ENCODE measurements around the gene SCFD2. TPM values are rescaled to one million over a fixed set of nuclear protein-coding genes. Genes with fewer than 3 reads are reported as not detected.

The SCFD2 gene
- total RNA-seq, 1 experiment from 2014 or later, result 12.4 TPM

GRCh38 chr4:53162969-53163368 lies 202.9 kb downstream of the SCFD2 start:
- Mint-ChIP-seq H3K27me3 (ENCODE audit: low read depth) (no peaks in the 10 kb centered on the region), H3K36me3 (no peaks in the 10 kb centered on the region), H3K27ac (no peak overlapping the region), H3K4me3 (no peak overlapping the region), H3K9me3 (no peaks in the 10 kb centered on the region; the same call in 1 of the 2 replicates), H3K4me1 (no peaks in the 10 kb centered on the region)
- TF ChIP-seq FOXJ3 (CRISPR knock-in tag; IDR thresholded peaks at IDR 0.05; ENCODE audit: borderline replicate concordance), result no peak
- TF ChIP-seq, protein P1, sequence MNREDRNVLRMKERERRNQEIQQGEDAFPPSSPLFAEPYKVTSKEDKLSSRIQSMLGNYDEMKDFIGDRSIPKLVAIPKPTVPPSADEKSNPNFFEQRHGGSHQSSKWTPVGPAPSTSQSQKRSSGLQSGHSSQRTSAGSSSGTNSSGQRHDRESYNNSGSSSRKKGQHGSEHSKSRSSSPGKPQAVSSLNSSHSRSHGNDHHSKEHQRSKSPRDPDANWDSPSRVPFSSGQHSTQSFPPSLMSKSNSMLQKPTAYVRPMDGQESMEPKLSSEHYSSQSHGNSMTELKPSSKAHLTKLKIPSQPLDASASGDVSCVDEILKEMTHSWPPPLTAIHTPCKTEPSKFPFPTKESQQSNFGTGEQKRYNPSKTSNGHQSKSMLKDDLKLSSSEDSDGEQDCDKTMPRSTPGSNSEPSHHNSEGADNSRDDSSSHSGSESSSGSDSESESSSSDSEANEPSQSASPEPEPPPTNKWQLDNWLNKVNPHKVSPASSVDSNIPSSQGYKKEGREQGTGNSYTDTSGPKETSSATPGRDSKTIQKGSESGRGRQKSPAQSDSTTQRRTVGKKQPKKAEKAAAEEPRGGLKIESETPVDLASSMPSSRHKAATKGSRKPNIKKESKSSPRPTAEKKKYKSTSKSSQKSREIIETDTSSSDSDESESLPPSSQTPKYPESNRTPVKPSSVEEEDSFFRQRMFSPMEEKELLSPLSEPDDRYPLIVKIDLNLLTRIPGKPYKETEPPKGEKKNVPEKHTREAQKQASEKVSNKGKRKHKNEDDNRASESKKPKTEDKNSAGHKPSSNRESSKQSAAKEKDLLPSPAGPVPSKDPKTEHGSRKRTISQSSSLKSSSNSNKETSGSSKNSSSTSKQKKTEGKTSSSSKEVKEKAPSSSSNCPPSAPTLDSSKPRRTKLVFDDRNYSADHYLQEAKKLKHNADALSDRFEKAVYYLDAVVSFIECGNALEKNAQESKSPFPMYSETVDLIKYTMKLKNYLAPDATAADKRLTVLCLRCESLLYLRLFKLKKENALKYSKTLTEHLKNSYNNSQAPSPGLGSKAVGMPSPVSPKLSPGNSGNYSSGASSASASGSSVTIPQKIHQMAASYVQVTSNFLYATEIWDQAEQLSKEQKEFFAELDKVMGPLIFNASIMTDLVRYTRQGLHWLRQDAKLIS (CRISPR knock-in tag; IDR thresholded peaks at IDR 0.05; ENCODE audit: borderline replicate concordance), result no peak
- TF ChIP-seq ATF1 (CRISPR knock-in tag; IDR thresholded peaks at IDR 0.05), result no peak
- no peak for ATAC-seq
- ChIA-PET POLR2A (no interaction called here), CTCF (no interaction called here)
- no peak for DNase-seq (ENCODE audit: low spot score)

GRCh38 chr4:53161787-53162433 lies 204.0 kb downstream of the SCFD2 start:
- H3K4me3 Mint-ChIP-seq, result no peak overlapping the region
- no peak overlapping the region for H3K27ac Mint-ChIP-seq
- ATAC-seq (no peak), DNase-seq (ENCODE audit: low spot score) (no peak)
- H3K27me3 Mint-ChIP-seq (ENCODE audit: low read depth), result no peaks in the 10 kb centered on the region
- H3K4me1 Mint-ChIP-seq, result no peaks in the 10 kb centered on the region
- TF ChIP-seq PRDM15 (CRISPR knock-in tag; IDR thresholded peaks at IDR 0.05), result no peak
- POLR2A ChIA-PET, result no interaction called here
- no peaks in the 10 kb centered on the region for H3K36me3 Mint-ChIP-seq
- CTCF ChIA-PET, result interaction anchor here (1.2 kb wide), 1 partner anchor 1072 kb away, joined by 4 read pairs; no protein-coding TSS in a partner anchor
- no peaks in the 10 kb centered on the region; the same call in 1 of the 2 replicates for H3K9me3 Mint-ChIP-seq

GRCh38 chr4:53161051-53161786 lies 204.6 kb downstream of the SCFD2 start:
- Mint-ChIP-seq H3K36me3 (no peaks in the 10 kb centered on the region), H3K27ac (no peak overlapping the region), H3K4me1 (no peaks in the 10 kb centered on the region), H3K4me3 (no peak overlapping the region), H3K27me3 (ENCODE audit: low read depth) (no peaks in the 10 kb centered on the region), H3K9me3 (no peaks in the 10 kb centered on the region; the same call in 1 of the 2 replicates)
- POLR2A ChIA-PET, result no interaction called here
- no peak for DNase-seq (ENCODE audit: low spot score)
- ATAC-seq, result no peak
- CTCF ChIA-PET, result interaction anchor here (1.2 kb wide), 1 partner anchor 1073 kb away, joined by 4 read pairs; no protein-coding TSS in a partner anchor
- TF ChIP-seq E2F1 (CRISPR knock-in tag; IDR thresholded peaks at IDR 0.05), result no peak
- TF ChIP-seq KAT7 (CRISPR knock-in tag; IDR thresholded peaks at IDR 0.05; ENCODE audit: borderline replicate concordance), result no peak
- TF ChIP-seq, protein P2, sequence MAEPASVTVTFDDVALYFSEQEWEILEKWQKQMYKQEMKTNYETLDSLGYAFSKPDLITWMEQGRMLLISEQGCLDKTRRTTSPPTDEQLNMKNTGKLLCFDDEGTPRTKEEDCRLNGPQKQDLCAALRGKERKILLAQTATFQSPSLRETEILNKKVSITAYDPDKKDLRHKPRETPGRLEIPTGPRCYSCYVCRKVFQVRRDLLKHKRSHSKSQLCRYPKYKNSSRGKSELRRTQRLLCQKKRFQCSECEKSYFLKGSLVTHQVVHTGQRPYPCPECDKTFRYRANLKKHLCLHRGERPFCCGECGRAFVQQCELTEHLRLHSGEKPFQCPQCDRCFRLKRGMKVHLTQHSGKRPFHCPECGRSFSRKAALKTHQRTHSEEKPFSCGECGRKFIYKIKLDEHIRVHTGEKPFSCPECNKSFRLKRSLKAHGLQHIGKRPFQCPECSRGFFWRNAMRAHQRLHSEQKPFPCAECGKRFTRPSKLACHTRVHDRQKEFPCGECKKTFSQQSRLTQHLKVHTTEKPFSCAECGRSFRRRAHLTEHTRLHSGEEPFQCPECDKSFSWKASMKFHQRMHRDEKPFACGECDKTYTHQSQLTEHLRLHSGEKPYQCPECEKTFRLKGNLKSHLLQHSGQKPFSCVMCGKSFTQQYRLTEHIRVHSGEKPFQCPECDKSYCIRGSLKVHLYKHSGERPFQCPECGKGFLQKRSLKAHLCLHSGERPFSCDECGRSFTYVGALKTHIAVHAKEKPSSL (CRISPR knock-in tag; conservative IDR thresholded peaks at IDR 0.05), result no peak
- no peak for TF ChIP-seq JUN (CRISPR knock-in tag; IDR thresholded peaks at IDR 0.05)
- TF ChIP-seq, protein P3, sequence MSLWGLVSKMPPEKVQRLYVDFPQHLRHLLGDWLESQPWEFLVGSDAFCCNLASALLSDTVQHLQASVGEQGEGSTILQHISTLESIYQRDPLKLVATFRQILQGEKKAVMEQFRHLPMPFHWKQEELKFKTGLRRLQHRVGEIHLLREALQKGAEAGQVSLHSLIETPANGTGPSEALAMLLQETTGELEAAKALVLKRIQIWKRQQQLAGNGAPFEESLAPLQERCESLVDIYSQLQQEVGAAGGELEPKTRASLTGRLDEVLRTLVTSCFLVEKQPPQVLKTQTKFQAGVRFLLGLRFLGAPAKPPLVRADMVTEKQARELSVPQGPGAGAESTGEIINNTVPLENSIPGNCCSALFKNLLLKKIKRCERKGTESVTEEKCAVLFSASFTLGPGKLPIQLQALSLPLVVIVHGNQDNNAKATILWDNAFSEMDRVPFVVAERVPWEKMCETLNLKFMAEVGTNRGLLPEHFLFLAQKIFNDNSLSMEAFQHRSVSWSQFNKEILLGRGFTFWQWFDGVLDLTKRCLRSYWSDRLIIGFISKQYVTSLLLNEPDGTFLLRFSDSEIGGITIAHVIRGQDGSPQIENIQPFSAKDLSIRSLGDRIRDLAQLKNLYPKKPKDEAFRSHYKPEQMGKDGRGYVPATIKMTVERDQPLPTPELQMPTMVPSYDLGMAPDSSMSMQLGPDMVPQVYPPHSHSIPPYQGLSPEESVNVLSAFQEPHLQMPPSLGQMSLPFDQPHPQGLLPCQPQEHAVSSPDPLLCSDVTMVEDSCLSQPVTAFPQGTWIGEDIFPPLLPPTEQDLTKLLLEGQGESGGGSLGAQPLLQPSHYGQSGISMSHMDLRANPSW (CRISPR knock-in tag; conservative IDR thresholded peaks at IDR 0.05; ENCODE audit: low read depth), result no peak
- TF ChIP-seq ESRRA (CRISPR knock-in tag; IDR thresholded peaks at IDR 0.05; ENCODE audit: borderline replicate concordance), result no peak
- TF ChIP-seq MYBL2 (CRISPR knock-in tag; IDR thresholded peaks at IDR 0.05), result no peak
- no peak for TF ChIP-seq MLX (CRISPR knock-in tag; IDR thresholded peaks at IDR 0.05)
- no peak for TF ChIP-seq ZNF396 (CRISPR knock-in tag; IDR thresholded peaks at IDR 0.05; ENCODE audit: borderline replicate concordance)

Data from WTC11 (cell line).